GM10248 (cell line): ENCODE results near the gene MYO1C.

Experiments
- CTCF ChIA-PET: fragments of 300-600 bp; sonication (Branson Sonifier 250); formaldehyde crosslinking; extraction: SDS; loops from one replicate; lab custom pipeline; 2021; ENCODE audit warnings: antibody characterized with exemption; lab: Yijun Ruan, JAX
- POLR2A ChIA-PET: fragments of 350-650 bp; sonication (Branson Sonifier 250); formaldehyde crosslinking; extraction: SDS; loops from one replicate; lab custom pipeline; 2020; ENCODE audit warnings: antibody characterized with exemption; lab: Yijun Ruan, JAX
- DNase-seq: peaks from one replicate; pipeline ENCODE4 v3.0.0; 2012; ENCODE audit errors: extremely low spot score
- CTCF ChIP-seq: IDR thresholded peaks from 2 replicates; pipeline ENCODE4 v1.5.1; 2012; ENCODE audit warnings: mild to moderate bottlenecking, low read depth; ENCODE audit errors: extremely low read depth, missing control alignments, control extremely low read depth

Gene MYO1C

GRCh38 chr17:1462164-1463112 is 30.0 kb downstream of the MYO1C start:
- ChIA-PET POLR2A (interaction anchor here (0.6 to 1.1 kb wide), 2 partner anchors 12 to 1037 kb away, joined by 4 read pairs; no protein-coding TSS in a partner anchor), CTCF (interaction anchor here (0.8 to 1.9 kb wide), 6 partner anchors 8 to 97 kb away, joined by 3 to 11 read pairs (median 4); partner anchors contain the start of gene INPP5K)
- no peak for TF ChIP-seq CTCF
- no peak for DNase-seq

GRCh38 chr17:1461198-1461944 is 31.1 kb downstream of the MYO1C start:
- DNase-seq: no peak
- POLR2A ChIA-PET: no interaction called here
- TF ChIP-seq CTCF: no peak
- CTCF ChIA-PET: interaction anchor here (1.4 kb wide), 1 partner anchor 129 kb away, joined by 3 read pairs; no protein-coding TSS in a partner anchor

- CTCF ChIA-PET: interaction anchor here (1.3 to 1.5 kb wide), 4 partner anchors 10 to 128 kb away, joined by 3 to 5 read pairs (median 4); no protein-coding TSS in a partner anchor
- POLR2A ChIA-PET: no interaction called here
- no peak for DNase-seq
- no peak for TF ChIP-seq CTCF
Measured at GRCh38 chr17:1460233-1460632, 32.3 kb downstream of the MYO1C start.

GRCh38 chr17:1455797-1456599 is 36.5 kb downstream of the MYO1C start, which contains the start of gene CRK:
Gene CRK (minus strand): TSS chr17:1456232. CDS start chr17:1456117, 115 bp downstream.
- ChIA-PET POLR2A (interaction anchor here (0.6 kb wide), 2 partner anchors 19 to 52 kb away, joined by 3 read pairs; no protein-coding TSS in a partner anchor), CTCF (interaction anchor here (1.0 to 1.3 kb wide), 4 partner anchors 11 to 90 kb away, joined by 3 to 7 read pairs (median 3); no protein-coding TSS in a partner anchor)
- no peak for TF ChIP-seq CTCF
- DNase-seq: peak; percentile 100

GRCh38 chr17:1455291-1455796 is 37.1 kb downstream of the MYO1C start:
- POLR2A ChIA-PET: interaction anchor here (0.6 kb wide), 3 partner anchors 20 to 265 kb away, joined by 3 read pairs; no protein-coding TSS in a partner anchor
- TF ChIP-seq CTCF: peak; percentile 41
- peak; percentile 52 for DNase-seq
- CTCF ChIA-PET: interaction anchor here (1.0 to 2.5 kb wide), 5 partner anchors 10 to 90 kb away, joined by 3 to 12 read pairs (median 3); no protein-coding TSS in a partner anchor
